ENCODE measurements around the gene TGFBR3. TPM values are rescaled to one million over a fixed set of nuclear protein-coding genes. Genes with fewer than 3 reads are reported as not detected.

Gene TGFBR3
- total and polyA plus RNA-seq, 8 donors, result 21.7 to 54.6 (median 45.1) TPM

DNA sequence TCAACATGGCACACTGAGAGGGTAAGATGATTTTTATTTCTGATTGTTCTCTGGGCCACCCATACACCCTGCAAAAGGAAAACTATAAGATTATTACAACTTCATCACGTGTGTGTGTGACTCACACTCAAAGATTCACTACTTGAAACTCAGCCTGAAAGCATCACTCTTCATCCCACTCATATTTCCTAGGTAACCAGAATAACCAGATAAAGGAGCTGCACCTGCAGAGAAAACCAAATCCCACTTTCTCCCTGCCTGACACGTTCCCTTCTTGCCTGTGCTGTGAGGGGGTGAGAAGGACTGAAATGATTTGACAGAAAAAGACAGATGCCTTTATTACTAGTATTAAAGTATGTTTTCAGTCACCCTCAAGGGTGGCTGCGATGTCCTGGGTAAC, 131.6 kb downstream of the TGFBR3 start:
- H3K9me3 ChIP-seq, result no peaks in the 10 kb centered on the region
- ATAC-seq (peak; percentile 17), DNase-seq (no peak)
- H3K27ac ChIP-seq, result no peak overlapping the region
- no peak overlapping the region for H3K4me3 ChIP-seq
- intact Hi-C loops (cut with DNase I), result no loop called here
- no peaks in the 10 kb centered on the region for H3K27me3 ChIP-seq
- peaks cover 3 to 8% of the 10 kb centered on the region in 2 donors for H3K4me1 ChIP-seq
- TF ChIP-seq, protein P1, sequence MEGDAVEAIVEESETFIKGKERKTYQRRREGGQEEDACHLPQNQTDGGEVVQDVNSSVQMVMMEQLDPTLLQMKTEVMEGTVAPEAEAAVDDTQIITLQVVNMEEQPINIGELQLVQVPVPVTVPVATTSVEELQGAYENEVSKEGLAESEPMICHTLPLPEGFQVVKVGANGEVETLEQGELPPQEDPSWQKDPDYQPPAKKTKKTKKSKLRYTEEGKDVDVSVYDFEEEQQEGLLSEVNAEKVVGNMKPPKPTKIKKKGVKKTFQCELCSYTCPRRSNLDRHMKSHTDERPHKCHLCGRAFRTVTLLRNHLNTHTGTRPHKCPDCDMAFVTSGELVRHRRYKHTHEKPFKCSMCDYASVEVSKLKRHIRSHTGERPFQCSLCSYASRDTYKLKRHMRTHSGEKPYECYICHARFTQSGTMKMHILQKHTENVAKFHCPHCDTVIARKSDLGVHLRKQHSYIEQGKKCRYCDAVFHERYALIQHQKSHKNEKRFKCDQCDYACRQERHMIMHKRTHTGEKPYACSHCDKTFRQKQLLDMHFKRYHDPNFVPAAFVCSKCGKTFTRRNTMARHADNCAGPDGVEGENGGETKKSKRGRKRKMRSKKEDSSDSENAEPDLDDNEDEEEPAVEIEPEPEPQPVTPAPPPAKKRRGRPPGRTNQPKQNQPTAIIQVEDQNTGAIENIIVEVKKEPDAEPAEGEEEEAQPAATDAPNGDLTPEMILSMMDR (IDR thresholded peaks at IDR 0.05), result no peak
- no peaks in the 10 kb centered on the region for H3K36me3 ChIP-seq

DNA sequence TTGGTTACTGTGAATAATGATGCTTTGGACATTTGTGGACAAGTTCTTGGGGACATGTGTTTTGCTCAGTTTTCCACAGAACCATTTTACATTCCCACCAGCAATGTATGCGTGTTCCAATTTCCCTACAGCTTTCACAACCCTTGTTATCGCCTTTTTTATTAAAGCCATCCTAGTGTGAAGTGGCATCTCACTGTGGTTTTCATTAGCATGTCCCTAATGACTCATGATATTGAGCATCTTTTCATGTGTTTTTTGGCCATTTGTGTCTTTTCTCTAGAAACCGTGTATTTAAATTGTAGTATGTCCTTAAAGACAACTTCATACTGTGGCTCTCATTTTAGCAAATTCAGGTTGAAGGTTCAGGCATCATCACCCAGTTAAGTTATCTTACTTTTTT, 132.1 kb downstream of the TGFBR3 start:
- H3K36me3 ChIP-seq, result no peaks in the 10 kb centered on the region
- no peak for ATAC-seq
- no peak overlapping the region for H3K4me3 ChIP-seq
- no peak overlapping the region for H3K27ac ChIP-seq
- H3K9me3 ChIP-seq, result no peaks in the 10 kb centered on the region
- TF ChIP-seq, protein P1 (IDR thresholded peaks at IDR 0.05), result no peak
- no peak for DNase-seq
- intact Hi-C loops (cut with DNase I), result no loop called here
- H3K27me3 ChIP-seq, result no peaks in the 10 kb centered on the region
- peaks cover 3 to 8% of the 10 kb centered on the region in 2 donors for H3K4me1 ChIP-seq

DNA sequence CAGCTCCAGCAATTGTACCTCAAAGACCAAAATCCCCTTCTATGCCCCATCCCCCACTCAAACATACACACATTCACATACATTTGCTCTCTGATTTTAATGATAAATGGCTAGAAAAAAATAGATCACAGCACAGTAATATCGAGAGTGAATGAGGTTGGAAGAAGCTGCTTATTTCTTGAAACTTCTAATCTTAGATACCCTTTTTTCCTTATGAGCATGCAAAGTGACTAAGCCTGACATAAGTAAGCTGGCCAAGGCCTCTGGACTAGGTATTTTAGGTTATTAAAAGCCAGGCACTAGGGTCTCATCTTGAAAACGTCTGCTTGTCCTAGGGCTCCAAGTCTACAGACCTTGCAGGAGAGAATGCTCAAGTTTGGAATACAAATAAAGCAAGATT, 133.6 kb downstream of the TGFBR3 start:
- ATAC-seq, result no peak
- no peak overlapping the region for H3K4me3 ChIP-seq
- no peaks in the 10 kb centered on the region for H3K36me3 ChIP-seq
- intact Hi-C loops (cut with DNase I), result no loop called here
- DNase-seq, result no peak
- TF ChIP-seq, protein P1 (IDR thresholded peaks at IDR 0.05), result no peak
- no peaks in the 10 kb centered on the region for H3K9me3 ChIP-seq
- peaks cover 3 to 8% of the 10 kb centered on the region in 2 donors for H3K4me1 ChIP-seq
- no peaks in the 10 kb centered on the region for H3K27me3 ChIP-seq
- H3K27ac ChIP-seq, result no peak overlapping the region

DNA sequence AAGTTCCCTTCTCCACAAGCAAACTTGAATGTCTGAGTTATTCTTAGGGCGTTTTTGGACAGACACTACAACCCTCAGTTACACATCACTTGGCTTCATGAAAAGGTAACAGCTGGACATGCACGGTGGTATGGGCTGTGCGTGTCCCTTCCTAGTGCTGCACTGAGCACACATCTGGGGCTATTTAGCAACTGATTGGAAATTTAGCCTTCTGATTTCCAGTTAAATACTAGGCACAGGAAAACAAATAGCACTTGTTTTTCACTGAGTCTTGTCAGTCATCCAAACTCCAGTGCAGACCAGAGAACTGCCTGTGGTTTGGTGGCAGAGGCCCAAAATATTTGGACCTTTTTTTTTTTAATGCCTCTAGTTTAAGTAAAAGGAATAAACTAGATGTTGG, 134.7 kb downstream of the TGFBR3 start:
- TF ChIP-seq, protein P1 (IDR thresholded peaks at IDR 0.05), result no peak

DNA sequence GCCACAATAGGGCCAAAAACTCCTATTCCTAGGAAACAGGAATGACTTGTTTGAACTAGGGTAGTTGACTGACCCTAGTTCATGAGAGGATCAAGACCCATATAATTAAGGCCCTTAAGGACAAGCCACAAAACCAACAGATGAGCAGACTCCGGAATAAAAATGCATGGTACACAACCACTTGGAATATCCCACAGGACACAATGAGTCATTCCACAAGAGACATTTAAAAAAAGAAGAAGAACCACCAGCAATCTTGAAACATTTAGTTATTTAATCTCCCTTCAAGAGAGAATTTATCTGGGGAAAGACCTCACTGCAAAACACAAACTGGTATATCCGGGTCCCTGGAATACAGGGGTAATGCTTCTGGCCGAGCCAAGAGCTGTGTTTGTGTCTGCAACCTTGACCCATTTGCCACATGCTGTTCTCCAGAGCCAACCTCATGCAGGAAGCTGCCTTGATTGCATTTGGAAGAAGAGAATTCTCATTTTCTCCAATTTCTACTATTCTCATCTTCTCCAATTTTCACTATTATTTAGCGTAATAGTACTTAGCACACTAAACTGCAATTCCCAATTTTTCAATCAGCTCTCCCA, 135.5 kb downstream of the TGFBR3 start:
- Histone ChIP-seq H3K4me1 (peaks cover 4 to 11% of the 10 kb centered on the region in 2 donors), H3K27ac (peak overlapping the region in 1 of 2 donors; percentile 23)
- ATAC-seq, result peak; percentile 17

More for the DNA sequence above, 134.7 kb downstream of the TGFBR3 start:
- DNase-seq (peak in 1 of 4 donors; percentile 62), ATAC-seq (peak; percentile 59)
- no peaks in the 10 kb centered on the region for H3K27me3 ChIP-seq
- H3K9me3 ChIP-seq, result no peaks in the 10 kb centered on the region
- H3K36me3 ChIP-seq, result no peaks in the 10 kb centered on the region
- H3K4me1 ChIP-seq, result peaks cover 3 to 8% of the 10 kb centered on the region in 2 donors
- H3K27ac ChIP-seq, result peak overlapping the region in 1 of 2 donors; percentile 23
- H3K4me3 ChIP-seq, result no peak overlapping the region
- intact Hi-C loops (cut with DNase I), result no loop called here

More for the DNA sequence above, 135.5 kb downstream of the TGFBR3 start:
- intact Hi-C loops (cut with DNase I), result no loop called here
- Histone ChIP-seq H3K9me3 (no peaks in the 10 kb centered on the region), H3K36me3 (no peaks in the 10 kb centered on the region), H3K27me3 (no peaks in the 10 kb centered on the region), H3K4me3 (no peak overlapping the region)
- no peak for DNase-seq
- TF ChIP-seq, protein P1 (IDR thresholded peaks at IDR 0.05), result no peak

Measured in left lung (tissue), 10 donors.